Panc1 (cell line): ENCODE results near the gene SEPTIN5. TPM values are rescaled to one million over a fixed set of nuclear protein-coding genes. Genes with fewer than 3 reads are reported as not detected.

Experiments
- ATAC-seq: fragments of 200-7000 bp; cut with Tn5 transposase; 2 replicates; pipeline ENCODE4 v1.9.1; 2020; ENCODE audit warnings: mild to moderate bottlenecking, moderate library complexity
- BruUV-seq: library from RNA; stranded (reverse); fragments of 400-500 nt; replicated peaks from 2 replicates; lab custom pipeline; 2021; lab: Mats Ljungman, UMichigan
- CTCF ChIA-PET: fragments of 300-600 bp; sonication (Branson Sonifier 250); formaldehyde crosslinking; loops from one replicate; lab custom pipeline; 2022; ENCODE audit warnings: antibody characterized with exemption; lab: Charles Lee
- POLR2A ChIA-PET: fragments of 300-600 bp; sonication (Branson Sonifier 250); formaldehyde crosslinking; loops from one replicate; lab custom pipeline; 2022; ENCODE audit warnings: antibody characterized with exemption; lab: Charles Lee
- DNase-seq: peaks from one replicate; pipeline ENCODE4 v3.0.0-alpha.2; 2010; ENCODE audit warnings: low read depth, low spot score
- H3K27ac ChIP-seq: 2 replicates; pipeline ENCODE4 v1.5.1; 2011; ENCODE audit warnings: mild to moderate bottlenecking, low read length, inconsistent platforms
- H3K27me3 ChIP-seq: fragments of 200-500 bp; sonication (Bioruptor generic); 2 replicates; pipeline ENCODE4 v1.6.0; 2014; ENCODE audit warnings: low read length, inconsistent platforms; ENCODE audit not compliant: control insufficient read depth, insufficient read depth
- H3K36me3 ChIP-seq: fragments of 200-500 bp; sonication (Bioruptor generic); 2 replicates; pipeline ENCODE4 v1.5.1; 2014; ENCODE audit warnings: inconsistent platforms, mild to moderate bottlenecking, low read length, moderate library complexity; ENCODE audit not compliant: control insufficient read depth, insufficient read depth
- H3K4me1 ChIP-seq: 2 replicates; pipeline ENCODE4 v1.5.1; 2011; ENCODE audit warnings: inconsistent platforms, mild to moderate bottlenecking, low read length, moderate library complexity; ENCODE audit not compliant: control insufficient read depth, insufficient read depth
- H3K4me3 ChIP-seq, 2 experiments: 2 replicates each; pipeline ENCODE4 v1.5.1; 2011 to 2012; ENCODE audit warnings: low read depth in 2 of 2, low read length in 2 of 2, mild to moderate bottlenecking in 2 of 2, inconsistent platforms in 1 of 2, moderate library complexity in 1 of 2
- H3K9me3 ChIP-seq: fragments of 200-500 bp; sonication (Bioruptor generic); 2 replicates; pipeline ENCODE4 v1.5.1; 2014; ENCODE audit warnings: low read depth, mild to moderate bottlenecking, inconsistent platforms, low read length, moderate library complexity; ENCODE audit not compliant: control insufficient read depth, insufficient read depth
- POLR2AphosphoS5 ChIP-seq: IDR thresholded peaks from 2 replicates; pipeline ENCODE4 v1.6.1; 2012; ENCODE audit warnings: mild to moderate bottlenecking, low read depth, low read length, moderate library complexity
- SIN3A ChIP-seq: IDR thresholded peaks from 2 replicates; pipeline ENCODE4 v1.6.1; 2012; ENCODE audit warnings: low read depth, mild to moderate bottlenecking, low read length, moderate library complexity, borderline replicate concordance; ENCODE audit not compliant: insufficient read depth
- TCF7L2 ChIP-seq: IDR thresholded peaks from 2 replicates; pipeline ENCODE4 v1.6.1; 2011; ENCODE audit warnings: mild to moderate bottlenecking, low read depth, low read length, inconsistent platforms
- in situ Hi-C: cut with HindIII; loops from 2 replicates; pipeline ENCODE4 v1.10.0; 2016; ENCODE audit warnings: low sequenced_read_pairs, low pct_unique_long_range_greater_than_20kb
- intact Hi-C: fragments of 100-400 bp; cut with micrococcal nuclease; formaldehyde crosslinking; loops from one replicate; pipeline ENCODE4 v1.10.0; 2022; ENCODE audit not compliant: unreplicated experiment
- total RNA-seq: library from RNA; stranded (reverse); gene quantifications from one replicate; pipeline ENCODE4 v1.2.1, GENCODE V29; 2021; ENCODE audit not compliant: unreplicated experiment
- TF ChIP-seq, protein P1 (sequence below): fragments of 450-650 bp; IDR thresholded peaks from 2 replicates; pipeline ENCODE4 v1.5.1; 2017; ENCODE audit warnings: mild to moderate bottlenecking
- TF ChIP-seq, protein P2 (sequence below), 2 experiments: IDR thresholded peaks; 2 replicates each; pipeline ENCODE4 v1.6.1; 2011 to 2012; ENCODE audit warnings: low read depth in 2 of 2, control low read depth in 1 of 2, low read length in 1 of 2, mild to moderate bottlenecking in 1 of 2, moderate library complexity in 1 of 2; ENCODE audit not compliant: insufficient read depth in 1 of 2

Gene SEPTIN5
- total RNA-seq, 1 experiment from 2014 or later, result 17.2 TPM

DNA sequence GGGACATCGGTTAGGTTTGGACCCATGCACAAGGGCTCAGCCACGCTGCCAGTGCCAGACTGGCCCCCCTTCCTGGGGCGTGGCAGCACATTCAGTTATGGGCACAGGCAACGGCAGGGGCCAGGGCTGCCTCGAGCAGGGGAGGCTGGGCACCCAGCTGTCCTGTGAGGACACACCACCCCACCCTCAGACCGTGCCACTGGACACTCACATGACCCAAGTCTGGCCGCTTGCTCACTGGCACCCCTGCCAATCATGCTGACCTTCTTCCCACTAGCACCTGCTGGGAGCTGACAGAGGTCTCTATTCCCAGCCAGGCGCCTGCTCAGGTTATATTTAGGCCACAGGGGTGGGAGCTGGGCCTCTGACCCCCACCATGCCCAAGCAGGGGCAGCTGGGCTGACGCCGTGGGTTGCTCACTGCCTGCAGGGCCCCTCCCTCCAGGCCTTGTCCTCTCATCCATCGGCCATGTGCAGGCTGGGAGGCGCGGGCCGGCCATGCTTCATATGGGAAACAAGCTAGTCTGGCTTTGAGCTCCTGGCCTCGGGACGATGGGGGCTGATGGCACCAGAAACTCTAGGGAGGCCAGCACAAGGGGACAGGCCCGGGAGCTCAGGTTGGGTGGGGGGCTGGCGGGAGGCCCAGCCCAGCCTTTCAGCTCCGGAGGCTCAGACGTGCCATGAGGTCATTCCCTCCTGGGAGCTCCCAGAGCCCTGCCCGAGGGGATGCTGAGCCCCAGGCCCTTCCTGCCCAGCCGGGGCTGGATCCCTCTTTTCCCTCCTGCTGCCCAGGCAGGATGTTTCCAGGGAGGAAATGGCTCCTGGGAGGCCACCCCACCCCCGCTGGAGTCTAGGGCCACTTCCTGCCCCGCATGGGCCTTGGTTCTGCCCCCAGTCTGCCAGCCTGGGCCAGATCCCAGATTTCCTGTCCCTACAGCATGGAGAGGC, 31.1 kb downstream of the SEPTIN5 start:
- H3K36me3 ChIP-seq, result no peaks in the 10 kb centered on the region
- DNase-seq (no peak), ATAC-seq (no peak)
- H3K4me1 ChIP-seq, result peaks cover 2% of the 10 kb centered on the region; the same call in 1 of the 2 replicates
- no peaks in the 10 kb centered on the region for H3K9me3 ChIP-seq
- no peak overlapping the region for H3K4me3 ChIP-seq
- POLR2A ChIA-PET, result no interaction called here
- BruUV-seq, result no TSS peak
- CTCF ChIA-PET, result interaction anchor here (1.4 kb wide), 1 partner anchor 15 kb away, joined by 4 read pairs; no protein-coding TSS in a partner anchor
- TF ChIP-seq SIN3A (no peak), POLR2AphosphoS5 (no peak), TCF7L2 (no peak)
- TF ChIP-seq, protein P1, sequence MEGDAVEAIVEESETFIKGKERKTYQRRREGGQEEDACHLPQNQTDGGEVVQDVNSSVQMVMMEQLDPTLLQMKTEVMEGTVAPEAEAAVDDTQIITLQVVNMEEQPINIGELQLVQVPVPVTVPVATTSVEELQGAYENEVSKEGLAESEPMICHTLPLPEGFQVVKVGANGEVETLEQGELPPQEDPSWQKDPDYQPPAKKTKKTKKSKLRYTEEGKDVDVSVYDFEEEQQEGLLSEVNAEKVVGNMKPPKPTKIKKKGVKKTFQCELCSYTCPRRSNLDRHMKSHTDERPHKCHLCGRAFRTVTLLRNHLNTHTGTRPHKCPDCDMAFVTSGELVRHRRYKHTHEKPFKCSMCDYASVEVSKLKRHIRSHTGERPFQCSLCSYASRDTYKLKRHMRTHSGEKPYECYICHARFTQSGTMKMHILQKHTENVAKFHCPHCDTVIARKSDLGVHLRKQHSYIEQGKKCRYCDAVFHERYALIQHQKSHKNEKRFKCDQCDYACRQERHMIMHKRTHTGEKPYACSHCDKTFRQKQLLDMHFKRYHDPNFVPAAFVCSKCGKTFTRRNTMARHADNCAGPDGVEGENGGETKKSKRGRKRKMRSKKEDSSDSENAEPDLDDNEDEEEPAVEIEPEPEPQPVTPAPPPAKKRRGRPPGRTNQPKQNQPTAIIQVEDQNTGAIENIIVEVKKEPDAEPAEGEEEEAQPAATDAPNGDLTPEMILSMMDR, result no peak
- TF ChIP-seq, protein P2, sequence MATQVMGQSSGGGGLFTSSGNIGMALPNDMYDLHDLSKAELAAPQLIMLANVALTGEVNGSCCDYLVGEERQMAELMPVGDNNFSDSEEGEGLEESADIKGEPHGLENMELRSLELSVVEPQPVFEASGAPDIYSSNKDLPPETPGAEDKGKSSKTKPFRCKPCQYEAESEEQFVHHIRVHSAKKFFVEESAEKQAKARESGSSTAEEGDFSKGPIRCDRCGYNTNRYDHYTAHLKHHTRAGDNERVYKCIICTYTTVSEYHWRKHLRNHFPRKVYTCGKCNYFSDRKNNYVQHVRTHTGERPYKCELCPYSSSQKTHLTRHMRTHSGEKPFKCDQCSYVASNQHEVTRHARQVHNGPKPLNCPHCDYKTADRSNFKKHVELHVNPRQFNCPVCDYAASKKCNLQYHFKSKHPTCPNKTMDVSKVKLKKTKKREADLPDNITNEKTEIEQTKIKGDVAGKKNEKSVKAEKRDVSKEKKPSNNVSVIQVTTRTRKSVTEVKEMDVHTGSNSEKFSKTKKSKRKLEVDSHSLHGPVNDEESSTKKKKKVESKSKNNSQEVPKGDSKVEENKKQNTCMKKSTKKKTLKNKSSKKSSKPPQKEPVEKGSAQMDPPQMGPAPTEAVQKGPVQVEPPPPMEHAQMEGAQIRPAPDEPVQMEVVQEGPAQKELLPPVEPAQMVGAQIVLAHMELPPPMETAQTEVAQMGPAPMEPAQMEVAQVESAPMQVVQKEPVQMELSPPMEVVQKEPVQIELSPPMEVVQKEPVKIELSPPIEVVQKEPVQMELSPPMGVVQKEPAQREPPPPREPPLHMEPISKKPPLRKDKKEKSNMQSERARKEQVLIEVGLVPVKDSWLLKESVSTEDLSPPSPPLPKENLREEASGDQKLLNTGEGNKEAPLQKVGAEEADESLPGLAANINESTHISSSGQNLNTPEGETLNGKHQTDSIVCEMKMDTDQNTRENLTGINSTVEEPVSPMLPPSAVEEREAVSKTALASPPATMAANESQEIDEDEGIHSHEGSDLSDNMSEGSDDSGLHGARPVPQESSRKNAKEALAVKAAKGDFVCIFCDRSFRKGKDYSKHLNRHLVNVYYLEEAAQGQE (IDR thresholded peaks at IDR 0.05; ENCODE audit: insufficient read depth in 1 of 2, low read depth in 2 of 2, low read length in 1 of 2), result no peak
- intact Hi-C loops, result no loop called here
- in situ Hi-C loops, result no loop called here
- H3K27ac ChIP-seq, result no peak overlapping the region
- H3K27me3 ChIP-seq, result no peaks in the 10 kb centered on the region

DNA sequence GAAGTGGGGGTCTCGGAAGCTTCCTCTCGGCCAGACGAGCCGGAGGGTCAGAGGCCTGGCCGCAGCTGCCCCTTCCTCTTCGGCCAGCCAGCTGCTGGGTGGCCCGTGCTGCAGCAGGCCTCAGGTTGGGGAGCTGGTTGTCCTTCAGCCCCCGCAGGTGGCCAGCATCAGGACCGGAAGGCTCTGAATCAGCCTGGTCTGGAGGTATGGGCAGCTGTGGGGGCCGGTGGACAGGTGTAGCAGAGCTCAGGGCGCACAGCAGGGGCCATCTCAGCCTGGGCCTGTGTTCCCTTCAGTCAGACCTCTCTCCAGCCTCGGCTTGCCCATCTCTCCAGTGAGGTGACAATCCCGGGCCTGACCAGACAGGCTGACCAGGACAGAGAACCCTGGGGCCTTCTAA, 32.4 kb downstream of the SEPTIN5 start:
- POLR2A ChIA-PET, result no interaction called here
- intact Hi-C loops (no loop called here), in situ Hi-C loops (no loop called here)
- TF ChIP-seq, protein P1, result no peak
- TF ChIP-seq SIN3A (no peak), TCF7L2 (no peak), POLR2AphosphoS5 (no peak)
- TF ChIP-seq, protein P2 (IDR thresholded peaks at IDR 0.05; ENCODE audit: insufficient read depth in 1 of 2, low read depth in 2 of 2, low read length in 1 of 2), result no peak
- CTCF ChIA-PET, result no interaction called here
- H3K27me3 ChIP-seq, result no peaks in the 10 kb centered on the region
- H3K27ac ChIP-seq, result no peak overlapping the region
- no peaks in the 10 kb centered on the region for H3K9me3 ChIP-seq
- no TSS peak for BruUV-seq
- ATAC-seq (no peak), DNase-seq (no peak)
- peaks cover 12% of the 10 kb centered on the region for H3K4me1 ChIP-seq
- no peak overlapping the region for H3K4me3 ChIP-seq
- H3K36me3 ChIP-seq, result no peaks in the 10 kb centered on the region
